Ammon's horn (tissue), 1 donor: ENCODE results near the gene PDGFA.

Experiments
- DNase-seq: peaks from one replicate; pipeline ENCODE4 v3.0.0-alpha.2; 2016; ENCODE audit warnings: low spot score

The PDGFA gene

DNA sequence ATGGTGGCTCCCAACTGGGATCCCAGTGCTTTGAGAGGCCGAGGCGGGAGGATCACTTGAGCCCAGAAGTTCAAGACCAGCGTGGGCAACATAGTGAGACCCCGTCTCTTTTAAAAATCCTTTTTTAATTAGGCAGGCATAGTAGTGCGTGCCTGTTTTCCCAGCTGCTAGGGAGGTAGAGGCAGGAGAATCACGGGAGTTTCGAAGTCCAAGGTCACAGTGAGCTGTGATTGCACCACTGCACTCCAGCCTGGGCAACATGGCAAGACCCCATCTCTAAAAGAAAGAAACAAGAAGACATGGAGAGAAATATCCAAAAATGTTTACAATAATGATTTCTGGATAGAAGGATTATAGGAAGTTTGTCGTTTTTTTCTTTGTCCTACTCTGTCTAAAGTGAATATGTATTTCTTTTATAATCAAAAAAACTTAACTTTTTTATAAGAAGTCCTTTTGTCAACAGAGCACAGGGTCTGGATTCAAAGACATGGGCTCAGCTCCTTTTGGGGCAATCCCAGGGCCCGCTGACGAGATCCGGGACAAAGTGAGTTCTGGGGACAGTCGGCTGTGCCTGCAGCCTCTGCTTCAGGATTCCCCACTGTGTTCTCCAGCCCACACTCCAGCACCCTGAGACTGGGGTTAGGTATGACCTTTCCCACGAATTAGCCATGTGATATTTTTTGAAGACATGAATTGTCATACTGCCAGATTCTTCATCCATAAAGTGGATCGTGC is 45.6 kb downstream of the PDGFA start:
- DNase-seq: no peak

GRCh38 chr7:473211-473734 is 46.4 kb downstream of the PDGFA start:
- DNase-seq: no peak

DNA sequence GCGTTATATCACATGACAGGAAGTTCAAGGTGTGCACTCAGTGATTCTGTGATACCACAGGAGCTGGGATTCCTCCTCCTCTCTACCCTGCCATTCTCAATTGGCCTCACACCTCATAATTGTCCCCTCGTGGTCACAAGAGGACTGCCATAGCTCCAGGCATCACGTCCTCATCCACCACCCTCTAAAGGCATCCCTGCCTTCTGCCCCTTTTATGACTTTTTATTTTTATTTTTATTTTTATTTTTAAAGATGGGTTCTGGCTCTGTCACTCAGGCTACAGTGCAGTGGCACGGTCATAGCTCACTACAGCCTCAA is 47.0 kb downstream of the PDGFA start:
- no peak for DNase-seq

DNA sequence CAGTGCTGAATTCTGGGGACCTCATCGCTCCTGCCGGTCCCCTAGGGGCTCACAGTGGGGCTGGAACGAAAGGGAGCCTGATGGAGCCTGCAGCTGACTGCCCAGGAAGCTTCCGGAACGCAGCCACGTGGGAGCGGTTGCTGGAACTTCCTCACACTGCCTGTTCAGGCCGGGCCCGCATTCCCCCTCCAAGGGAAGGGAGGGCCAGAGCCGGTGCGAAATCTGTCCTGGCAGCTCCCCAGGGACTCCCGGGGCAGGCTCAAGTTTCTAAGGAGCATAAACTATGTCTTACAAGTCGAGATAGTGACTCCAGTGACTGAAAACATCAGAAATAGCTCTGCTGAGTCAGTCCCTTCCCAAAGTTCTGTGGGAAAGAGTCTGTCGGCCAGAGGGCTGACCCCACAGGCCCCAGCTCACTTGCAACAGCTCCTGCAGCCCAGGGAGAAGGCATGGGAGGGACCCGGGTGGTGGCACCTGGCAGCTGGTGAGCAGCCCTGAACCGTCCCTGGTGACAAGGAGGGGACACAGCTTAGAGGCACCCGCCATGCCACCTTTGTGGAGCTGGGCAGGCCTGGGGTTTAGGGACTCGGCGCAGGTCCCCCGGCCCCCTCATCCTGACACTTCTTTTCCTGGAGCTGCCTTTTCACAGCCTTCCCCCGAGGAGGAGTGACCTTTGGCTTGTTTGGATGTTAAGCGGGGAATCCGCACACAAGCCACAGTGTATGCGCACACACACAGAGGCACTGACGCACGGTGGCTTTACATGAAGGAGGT is 47.6 kb downstream of the PDGFA start:
- DNase-seq: peak; percentile 28

- DNase-seq: no peak
These were observed 48.3 kb downstream of the PDGFA start for GRCh38 chr7:471191-471865.

DNA sequence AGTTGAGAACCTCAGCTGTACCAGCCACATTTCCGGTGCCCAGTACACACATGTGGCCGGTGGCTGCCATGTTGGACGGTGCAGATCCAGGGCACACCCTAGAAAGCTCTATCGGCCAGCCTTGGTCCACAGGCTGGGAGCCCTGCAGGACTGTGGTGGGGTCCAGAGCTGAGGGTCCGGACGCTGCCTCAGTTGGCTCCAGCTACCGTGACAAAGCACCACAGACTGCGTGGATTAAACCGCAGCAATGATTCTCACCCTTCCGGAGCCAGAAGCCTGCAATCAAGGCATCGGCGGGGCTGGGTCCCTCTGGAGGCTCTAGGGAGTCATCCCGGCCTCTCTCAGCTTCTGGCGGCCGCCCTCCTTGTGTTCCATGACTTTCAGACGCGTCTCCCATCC is 50.1 kb downstream of the PDGFA start:
- no peak for DNase-seq

- DNase-seq: no peak
These were observed 50.7 kb downstream of the PDGFA start for GRCh38 chr7:468681-469562.

DNA sequence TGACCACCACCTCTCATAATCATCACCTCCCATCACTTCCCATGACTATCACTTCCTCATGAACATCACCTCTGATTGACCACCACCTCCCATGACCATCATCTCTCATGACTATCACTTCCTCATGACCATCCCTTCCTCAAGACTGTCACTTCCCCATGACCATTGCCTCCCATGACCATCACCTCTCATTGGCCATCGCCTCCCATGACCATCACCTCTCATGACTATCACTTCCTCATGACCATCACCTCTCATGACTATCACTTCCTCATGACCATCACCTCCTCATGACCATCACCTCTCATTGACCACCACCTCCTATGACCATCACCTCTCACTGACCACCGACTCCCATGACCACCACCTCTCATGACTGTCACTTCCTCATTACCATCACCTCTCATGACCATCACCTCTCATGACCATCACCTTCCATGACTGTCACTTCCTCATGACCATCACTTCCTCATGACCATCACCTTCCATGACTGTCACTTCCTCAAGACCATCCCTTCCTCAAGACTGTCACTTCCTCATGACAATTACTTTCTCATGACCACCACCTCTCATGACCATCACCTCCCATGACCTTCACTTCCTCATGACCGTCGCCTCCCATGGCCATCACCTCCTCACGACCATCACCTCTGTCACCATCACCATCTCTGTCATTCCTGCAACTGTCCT is 51.6 kb downstream of the PDGFA start:
- no peak for DNase-seq

GRCh38 chr7:467393-467828 is 52.2 kb downstream of the PDGFA start:
- DNase-seq: no peak

GRCh38 chr7:466465-467191 is 53.0 kb downstream of the PDGFA start:
- no peak for DNase-seq

DNA sequence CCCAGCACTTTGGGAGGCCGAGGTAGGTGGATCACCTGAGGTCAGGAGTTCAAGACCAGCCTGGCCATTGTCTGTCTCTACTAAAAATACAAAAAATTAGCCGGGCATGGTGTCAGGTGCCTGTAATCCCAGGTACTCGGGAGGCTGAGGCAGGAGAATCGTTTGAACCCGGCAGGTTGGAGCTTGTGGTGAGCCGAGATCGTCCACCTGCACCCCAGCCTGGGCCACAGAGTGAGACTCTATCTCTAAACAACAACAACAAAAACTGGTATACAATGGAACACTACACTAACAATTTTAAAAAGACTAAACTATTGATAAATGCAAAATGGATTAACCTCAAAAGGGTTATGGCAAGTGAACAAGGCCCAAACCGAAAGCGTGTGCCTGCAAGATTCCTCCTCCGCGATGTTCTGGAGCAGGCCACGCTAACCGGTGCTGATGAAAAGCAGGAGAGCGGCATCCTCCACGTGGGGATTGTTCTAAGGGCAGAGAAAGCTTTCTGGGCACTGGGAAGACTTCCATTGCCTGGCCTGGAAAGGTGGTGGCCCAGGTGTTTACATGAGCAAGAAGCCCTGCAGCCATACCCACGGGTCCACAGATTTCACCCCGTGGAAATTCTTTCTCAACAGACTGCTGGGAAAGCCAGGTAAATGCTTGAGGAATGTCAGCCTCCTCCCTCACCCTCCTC is 53.8 kb downstream of the PDGFA start:
- no peak for DNase-seq

- DNase-seq: no peak
These were observed 54.9 kb downstream of the PDGFA start for GRCh38 chr7:464454-465401.

GRCh38 chr7:463817-464453 is 55.7 kb downstream of the PDGFA start:
- no peak for DNase-seq

DNA sequence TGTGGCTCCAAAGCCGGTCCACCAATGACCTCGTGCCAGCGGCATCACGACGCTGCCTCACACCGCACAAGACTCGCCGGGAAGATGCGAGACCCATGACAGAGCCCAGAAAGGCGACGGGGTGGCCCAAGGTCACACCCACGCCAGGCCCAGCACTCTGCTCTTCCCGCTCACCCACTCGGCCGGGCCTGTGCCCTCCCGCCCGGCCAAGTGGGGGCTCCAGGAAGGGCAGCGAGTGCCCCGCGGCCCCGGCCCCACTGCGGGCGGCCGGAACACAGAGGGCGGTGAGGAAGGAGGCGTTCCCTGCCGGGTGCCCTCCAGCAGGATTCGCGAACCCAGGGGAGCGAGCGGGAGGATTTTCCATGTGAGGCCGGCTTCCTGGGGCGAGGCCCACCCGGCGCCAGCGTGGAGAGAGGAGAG is 56.3 kb downstream of the PDGFA start:
- no peak for DNase-seq

DNA sequence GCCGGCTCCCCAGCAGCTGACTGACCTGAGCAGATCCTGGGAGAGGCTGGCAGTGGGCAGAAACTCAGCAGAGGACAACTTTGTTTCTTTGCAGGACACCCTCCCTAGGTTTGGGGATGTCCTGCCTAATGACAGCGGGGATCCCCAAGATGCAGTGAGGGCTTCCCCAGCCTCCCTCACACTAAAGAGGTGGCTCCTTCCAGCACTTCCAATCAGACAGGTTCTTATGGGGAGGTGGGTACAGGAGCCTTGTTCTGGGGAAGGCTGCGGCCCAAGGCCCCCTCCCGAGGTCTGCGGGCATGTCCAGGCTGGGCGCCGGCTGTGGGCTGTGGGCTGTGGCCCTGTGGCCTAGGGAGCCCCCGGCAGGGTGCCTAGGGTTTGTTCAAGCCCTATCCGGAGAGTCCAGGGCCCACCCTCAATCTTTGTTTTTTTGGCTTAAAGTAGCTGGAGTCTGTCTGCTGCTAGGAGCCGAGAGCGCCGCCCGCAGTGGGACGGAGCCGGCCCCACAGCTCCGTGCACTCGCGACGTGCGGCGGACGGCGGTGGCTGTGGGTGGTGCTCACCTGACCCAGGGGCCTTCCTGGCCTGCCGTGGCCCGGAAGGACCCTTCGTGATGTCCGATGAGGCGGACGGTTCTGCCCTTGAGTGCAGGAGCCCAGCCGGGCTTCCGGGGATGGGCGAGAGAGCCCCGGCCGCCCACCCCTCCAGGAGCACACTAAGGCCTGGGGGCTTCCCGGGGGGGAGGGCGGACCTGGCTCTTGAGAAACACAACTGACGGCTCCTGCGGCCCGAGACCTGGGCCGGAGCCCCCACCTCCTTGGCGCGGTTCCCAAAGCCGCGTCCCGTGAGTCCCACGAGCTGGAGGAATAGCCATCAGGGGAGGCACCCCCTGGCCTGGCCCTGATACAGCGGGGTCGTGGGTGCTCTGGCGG is 57.2 kb downstream of the PDGFA start:
- DNase-seq: no peak

DNA sequence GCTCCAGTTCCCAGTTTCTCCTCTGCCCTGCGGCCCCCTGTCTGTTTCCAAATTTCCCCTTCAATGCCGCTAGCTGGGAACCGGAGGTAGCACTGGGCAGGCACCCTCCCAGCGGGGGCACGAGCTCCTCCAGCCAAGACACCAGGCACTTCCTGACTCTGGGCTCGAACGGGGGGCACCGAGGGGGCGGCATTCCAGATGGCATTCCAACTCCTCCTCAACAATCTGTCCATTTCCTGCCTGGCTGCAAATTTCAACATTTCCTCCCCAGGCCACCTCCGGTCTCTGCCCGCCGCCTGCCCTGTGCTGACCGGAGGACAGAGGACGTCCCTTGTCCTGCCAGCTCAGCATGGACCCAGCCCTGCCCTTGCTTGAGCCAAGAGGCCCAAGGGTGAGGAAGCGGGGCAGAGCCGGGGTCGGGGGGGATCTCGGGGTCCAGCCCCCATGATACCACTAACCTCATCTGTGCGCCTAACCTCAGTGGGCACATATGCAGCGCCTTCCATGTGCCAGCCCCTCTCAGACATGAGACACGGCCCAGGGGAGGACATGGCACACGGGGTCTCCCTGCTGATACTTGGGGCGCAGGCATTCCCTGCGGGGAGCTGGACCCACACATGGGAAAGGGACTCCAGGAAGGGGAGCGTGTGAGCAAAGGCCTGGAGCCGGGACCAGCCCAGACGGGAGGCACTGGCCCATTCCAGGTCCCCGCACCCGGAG is 58.0 kb downstream of the PDGFA start:
- DNase-seq: no peak

- DNase-seq: no peak
These were observed 58.6 kb downstream of the PDGFA start for GRCh38 chr7:461117-461452.
